ENCODE results near the gene INSM2.

The INSM2 gene

DNA sequence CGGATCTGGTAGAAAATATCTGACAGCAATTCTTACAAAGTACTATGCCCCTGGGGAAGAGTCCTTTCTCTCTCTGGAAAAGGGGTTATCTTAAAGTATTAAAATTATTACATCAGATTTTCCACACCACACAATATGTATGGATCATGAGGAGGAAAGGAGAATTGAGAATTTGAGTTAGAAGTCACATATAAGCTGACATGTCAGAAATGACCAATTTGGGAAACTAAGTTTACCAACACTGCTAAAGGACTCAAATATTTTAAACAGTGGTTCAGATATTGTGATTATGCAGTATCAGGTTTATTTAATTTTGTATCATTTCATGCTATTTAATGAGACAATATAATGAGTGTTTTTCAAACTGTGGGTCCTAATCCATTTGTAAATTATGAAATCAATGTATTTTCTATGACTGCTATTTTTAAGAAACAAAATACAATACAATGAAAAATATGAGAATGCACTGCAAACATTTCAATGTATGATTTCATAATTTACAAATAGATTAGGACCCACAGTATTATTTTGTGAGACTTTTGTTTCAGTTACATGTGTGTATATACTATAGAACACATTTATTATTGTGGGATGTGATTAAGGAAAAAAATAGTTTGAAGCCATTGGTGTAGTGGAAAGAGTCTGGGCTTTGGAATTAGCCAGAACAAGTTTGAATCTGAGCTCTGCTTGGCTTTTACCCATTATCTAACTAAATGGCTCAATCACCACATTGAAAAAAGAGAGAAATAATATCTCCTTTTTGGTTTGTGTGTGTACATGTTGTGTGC, 1.8 kb upstream of the INSM2 start:
- TF ChIP-seq, protein P1, sequence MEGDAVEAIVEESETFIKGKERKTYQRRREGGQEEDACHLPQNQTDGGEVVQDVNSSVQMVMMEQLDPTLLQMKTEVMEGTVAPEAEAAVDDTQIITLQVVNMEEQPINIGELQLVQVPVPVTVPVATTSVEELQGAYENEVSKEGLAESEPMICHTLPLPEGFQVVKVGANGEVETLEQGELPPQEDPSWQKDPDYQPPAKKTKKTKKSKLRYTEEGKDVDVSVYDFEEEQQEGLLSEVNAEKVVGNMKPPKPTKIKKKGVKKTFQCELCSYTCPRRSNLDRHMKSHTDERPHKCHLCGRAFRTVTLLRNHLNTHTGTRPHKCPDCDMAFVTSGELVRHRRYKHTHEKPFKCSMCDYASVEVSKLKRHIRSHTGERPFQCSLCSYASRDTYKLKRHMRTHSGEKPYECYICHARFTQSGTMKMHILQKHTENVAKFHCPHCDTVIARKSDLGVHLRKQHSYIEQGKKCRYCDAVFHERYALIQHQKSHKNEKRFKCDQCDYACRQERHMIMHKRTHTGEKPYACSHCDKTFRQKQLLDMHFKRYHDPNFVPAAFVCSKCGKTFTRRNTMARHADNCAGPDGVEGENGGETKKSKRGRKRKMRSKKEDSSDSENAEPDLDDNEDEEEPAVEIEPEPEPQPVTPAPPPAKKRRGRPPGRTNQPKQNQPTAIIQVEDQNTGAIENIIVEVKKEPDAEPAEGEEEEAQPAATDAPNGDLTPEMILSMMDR (conservative IDR thresholded peaks at IDR 0.05; ENCODE audit: low read depth, low read length) = no peak
- no peak overlapping the region for H3K4me3 ChIP-seq (ENCODE audit: low read length)
- DNase-seq (ENCODE audit: low read depth) = no peak

DNA sequence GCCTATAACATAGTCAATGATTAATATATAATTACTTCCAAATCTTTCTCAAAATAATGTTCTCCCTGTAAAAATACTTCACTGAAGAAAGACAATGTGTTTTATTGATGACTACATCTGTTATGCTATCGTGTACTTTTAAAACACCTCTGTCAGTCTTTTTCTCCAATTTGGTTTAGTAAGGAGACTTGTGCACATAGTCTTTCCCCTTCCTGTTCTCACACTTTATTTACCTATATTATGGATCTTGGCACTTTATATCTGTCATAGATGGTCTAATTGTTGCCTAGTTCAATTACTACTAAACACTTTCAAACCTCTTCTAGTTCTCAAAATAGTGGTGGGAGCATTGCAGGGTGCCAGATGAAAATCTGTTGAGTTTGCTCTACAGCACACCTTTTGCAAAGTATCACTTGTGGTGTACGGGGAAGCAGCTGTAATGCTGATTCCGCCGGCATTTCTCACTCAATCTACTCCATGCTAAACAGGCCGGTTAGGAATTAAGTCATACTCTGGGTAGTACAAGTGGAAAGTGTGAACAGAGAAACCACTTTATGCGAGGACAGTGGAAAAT, 1.1 kb upstream of the INSM2 start:
- peak overlapping the region; percentile 55 for H3K4me3 ChIP-seq (ENCODE audit: low read length)
- no peak for DNase-seq (ENCODE audit: low read depth)
- TF ChIP-seq, protein P1 (conservative IDR thresholded peaks at IDR 0.05; ENCODE audit: low read depth, low read length) = no peak

DNA sequence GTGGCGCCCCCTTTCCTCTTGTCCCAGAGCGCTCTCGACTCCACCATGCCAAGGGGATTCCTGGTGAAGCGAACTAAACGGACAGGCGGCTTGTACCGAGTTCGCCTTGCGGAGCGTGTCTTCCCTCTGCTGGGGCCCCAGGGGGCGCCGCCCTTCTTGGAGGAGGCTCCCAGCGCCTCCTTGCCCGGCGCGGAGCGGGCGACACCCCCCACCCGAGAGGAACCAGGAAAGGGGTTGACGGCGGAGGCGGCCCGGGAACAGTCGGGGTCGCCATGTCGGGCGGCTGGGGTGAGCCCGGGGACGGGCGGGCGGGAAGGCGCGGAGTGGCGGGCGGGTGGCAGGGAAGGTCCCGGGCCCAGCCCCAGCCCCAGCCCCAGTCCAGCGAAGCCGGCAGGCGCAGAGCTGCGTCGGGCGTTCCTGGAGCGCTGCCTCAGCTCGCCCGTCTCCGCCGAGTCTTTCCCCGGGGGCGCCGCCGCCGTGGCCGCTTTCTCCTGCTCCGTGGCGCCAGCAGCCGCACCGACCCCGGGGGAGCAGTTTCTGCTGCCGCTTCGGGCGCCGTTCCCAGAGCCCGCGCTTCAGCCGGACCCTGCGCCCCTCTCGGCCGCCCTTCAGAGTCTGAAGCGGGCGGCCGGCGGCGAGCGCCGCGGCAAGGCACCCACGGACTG, 376 bp downstream of the INSM2 start:
- TF ChIP-seq, protein P1 (conservative IDR thresholded peaks at IDR 0.05; ENCODE audit: low read depth, low read length) = peak; percentile 20
- no peak for DNase-seq (ENCODE audit: low read depth)
- peak overlapping the region; percentile 55 for H3K4me3 ChIP-seq (ENCODE audit: low read length)

DNA sequence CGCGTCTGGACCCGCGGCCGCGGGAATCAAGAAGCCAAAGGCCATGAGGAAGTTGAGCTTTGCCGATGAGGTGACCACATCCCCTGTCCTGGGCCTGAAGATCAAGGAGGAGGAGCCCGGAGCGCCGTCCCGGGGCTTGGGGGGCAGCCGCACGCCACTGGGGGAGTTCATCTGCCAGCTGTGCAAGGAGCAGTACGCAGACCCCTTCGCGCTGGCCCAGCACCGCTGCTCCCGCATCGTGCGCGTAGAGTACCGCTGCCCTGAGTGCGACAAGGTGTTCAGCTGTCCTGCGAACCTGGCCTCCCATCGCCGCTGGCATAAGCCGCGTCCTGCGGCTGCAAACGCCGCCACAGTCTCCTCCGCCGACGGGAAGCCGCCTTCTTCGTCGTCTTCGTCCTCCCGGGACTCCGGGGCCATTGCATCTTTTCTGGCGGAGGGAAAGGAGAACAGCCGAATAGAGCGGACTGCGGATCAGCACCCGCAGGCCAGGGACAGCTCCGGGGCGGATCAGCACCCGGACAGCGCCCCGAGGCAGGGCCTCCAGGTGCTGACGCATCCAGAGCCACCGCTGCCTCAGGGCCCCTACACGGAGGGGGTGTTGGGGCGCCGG, 1.0 kb downstream of the INSM2 start:
- TF ChIP-seq, protein P1 (conservative IDR thresholded peaks at IDR 0.05; ENCODE audit: low read depth, low read length) = no peak
- DNase-seq (ENCODE audit: low read depth) = peak; percentile 25
- peak overlapping the region; percentile 46 for H3K4me3 ChIP-seq (ENCODE audit: low read length)

DNA sequence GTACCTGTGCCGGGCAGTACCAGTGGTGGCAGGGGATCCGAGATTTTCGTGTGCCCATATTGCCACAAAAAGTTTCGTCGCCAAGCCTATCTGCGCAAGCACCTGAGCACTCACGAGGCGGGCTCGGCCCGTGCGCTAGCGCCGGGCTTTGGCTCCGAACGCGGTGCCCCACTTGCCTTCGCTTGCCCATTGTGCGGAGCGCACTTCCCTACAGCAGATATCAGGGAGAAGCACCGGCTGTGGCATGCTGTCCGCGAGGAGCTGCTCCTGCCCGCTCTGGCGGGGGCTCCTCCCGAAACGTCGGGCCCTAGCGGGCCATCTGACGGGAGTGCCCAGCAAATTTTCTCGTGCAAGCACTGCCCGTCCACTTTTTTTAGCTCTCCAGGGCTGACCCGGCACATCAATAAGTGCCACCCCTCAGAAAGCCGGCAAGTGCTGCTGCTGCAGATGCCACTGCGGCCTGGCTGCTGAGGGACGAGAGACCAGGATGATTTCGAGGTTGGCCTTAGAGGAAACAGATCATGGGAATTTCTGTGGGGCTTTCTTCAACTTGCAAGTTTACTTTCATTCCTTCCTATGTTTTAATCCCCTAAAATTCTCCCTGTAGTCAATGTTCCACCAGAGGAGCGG, 1.6 kb downstream of the INSM2 start:
- DNase-seq (ENCODE audit: low read depth) = no peak
- H3K4me3 ChIP-seq (ENCODE audit: low read length) = peak overlapping the region; percentile 46

DNA sequence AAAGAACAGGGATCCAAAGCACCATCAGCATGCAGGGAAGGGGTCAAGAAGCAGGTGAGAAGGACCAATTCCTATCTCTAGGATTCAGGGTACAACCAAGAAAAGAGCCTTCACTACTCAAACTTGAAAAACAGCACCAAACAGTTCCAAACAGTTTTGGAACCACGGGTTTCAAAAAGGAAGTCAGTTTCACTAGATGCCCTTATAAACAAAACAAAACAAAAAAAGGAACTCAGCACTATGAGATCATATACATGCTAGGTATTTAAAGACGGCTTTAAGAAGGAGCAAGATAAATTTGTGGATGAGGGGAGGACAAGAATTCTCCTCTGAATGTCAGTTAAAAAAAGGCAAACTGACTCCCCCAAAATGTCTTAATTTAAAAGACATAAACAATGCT, 6.0 kb downstream of the INSM2 start:
- H3K4me3 ChIP-seq (ENCODE audit: low read length) = no peak overlapping the region
- TF ChIP-seq, protein P1 (conservative IDR thresholded peaks at IDR 0.05; ENCODE audit: low read depth, low read length) = no peak
- no peak for DNase-seq (ENCODE audit: low read depth)

More for the DNA sequence above, 1.6 kb downstream of the INSM2 start:
- TF ChIP-seq, protein P1 (conservative IDR thresholded peaks at IDR 0.05; ENCODE audit: low read depth, low read length) = no peak
